HCT116 (cell line): Measurements from ENCODE around the gene MFN2. TPM values are rescaled to one million over a fixed set of nuclear protein-coding genes. Genes with fewer than 3 reads are reported as not detected.

ENCODE experiments used
- ATAC-seq: fragments of 200-7000 bp; cut with Tn5 transposase; 2 replicates; pipeline ENCODE4 v1.9.1; 2020; ENCODE audit warnings: mild to moderate bottlenecking, moderate library complexity
- BruUV-seq: library from RNA; stranded (reverse); fragments of 400-500 nt; replicated peaks from 2 replicates; lab custom pipeline; 2021; lab: Mats Ljungman, UMichigan
- CTCF ChIA-PET: fragments of 300-600 bp; sonication (Branson Sonifier 250); formaldehyde crosslinking; loops from one replicate; lab custom pipeline; 2021; ENCODE audit warnings: antibody characterized with exemption; lab: Charles Lee
- POLR2A ChIA-PET: fragments of 300-600, 350-600 bp; sonication (Branson Sonifier 250); formaldehyde crosslinking; loops from one replicate; lab custom pipeline; 2021; ENCODE audit warnings: antibody characterized with exemption; lab: Charles Lee
- RAD21 ChIA-PET, 2 experiments: fragments of 300-600 bp; sonication (Branson Sonifier 250); formaldehyde crosslinking; loops; one replicate each; lab custom pipeline; 2023; ENCODE audit warnings: low total read pairs in 2 of 2; ENCODE audit not compliant: uncharacterized antibody in 2 of 2, unreplicated experiment in 2 of 2, low non-redundant PET in 1 of 2; lab: Charles Lee
- DNase-seq: peaks from one replicate; pipeline ENCODE4 v3.0.0-alpha.2; 2010; ENCODE audit warnings: low read depth, low spot score
- H2AFZ ChIP-seq: fragments of 200-600 bp; shearing (Covaris generic), sonication (generic); 2 replicates; pipeline ENCODE4 v1.6.1; 2017; ENCODE audit warnings: low read depth, mixed run types, mixed read lengths, antibody characterized with exemption, low read length; ENCODE audit not compliant: poor library complexity, severe bottlenecking
- H3K27ac ChIP-seq: 2 replicates; pipeline ENCODE4 v1.5.1; 2012; ENCODE audit warnings: low read depth, low read length
- H3K27me3 ChIP-seq: fragments of 200-600 bp; sonication (generic); 2 replicates; pipeline ENCODE4 v1.6.1; 2016; ENCODE audit warnings: mixed run types, low read length, mixed read lengths; ENCODE audit not compliant: insufficient read depth
- H3K36me3 ChIP-seq, 2 experiments: fragments of 200-500 bp in 1 of 2; fragments of 200-600 bp in 1 of 2; sonication (Bioruptor generic) in 1 of 2; sonication (generic) in 1 of 2; 2 replicates each; pipeline versions ENCODE4 v1.5.1 to v1.6.1; 2014 to 2016; ENCODE audit warnings: low read length in 2 of 2, inconsistent platforms in 1 of 2, mixed read lengths in 1 of 2, mixed run types in 1 of 2; ENCODE audit not compliant: insufficient read depth in 2 of 2, control insufficient read depth in 1 of 2
- H3K4me1 ChIP-seq, 2 experiments: fragments of 200-600 bp in 1 of 2; sonication (generic) in 1 of 2; 2 replicates each; pipeline versions ENCODE4 v1.5.1 to v1.6.1; 2012 to 2017; ENCODE audit warnings: low read length in 2 of 2, inconsistent platforms in 1 of 2, mild to moderate bottlenecking in 1 of 2, mixed read lengths in 1 of 2, mixed run types in 1 of 2, moderate library complexity in 1 of 2; ENCODE audit not compliant: insufficient read depth in 2 of 2, control insufficient read depth in 1 of 2
- H3K4me2 ChIP-seq: fragments of 200-600 bp; sonication (generic); 2 replicates; pipeline ENCODE4 v1.6.1; 2017; ENCODE audit warnings: mixed run types, low read length, mixed read lengths
- H3K4me3 ChIP-seq, 2 experiments: fragments of 200-600 bp in 1 of 2; sonication (generic) in 1 of 2; replicated peaks in 1 of 2; 2 replicates each; pipeline ENCODE4 v1.5.1; 2011 to 2016; ENCODE audit warnings: low read length in 2 of 2, control low read depth in 1 of 2, low read depth in 1 of 2, mild to moderate bottlenecking in 1 of 2, mixed read lengths in 1 of 2, mixed run types in 1 of 2
- H3K79me2 ChIP-seq: fragments of 200-600 bp; sonication (generic); 2 replicates; pipeline ENCODE4 v1.6.1; 2017; ENCODE audit warnings: mild to moderate bottlenecking, mixed run types, low read length, moderate library complexity, mixed read lengths; ENCODE audit not compliant: insufficient read depth
- H3K9ac ChIP-seq: fragments of 200-600 bp; sonication (generic); 2 replicates; pipeline ENCODE4 v1.6.1; 2016; ENCODE audit warnings: low read length, mixed read lengths
- H3K9me2 ChIP-seq: fragments of 200-600 bp; sonication (generic), shearing (Covaris generic); 2 replicates; pipeline ENCODE4 v1.6.1; 2017; ENCODE audit warnings: mixed run types, mild to moderate bottlenecking, moderate library complexity; ENCODE audit not compliant: insufficient read depth
- H3K9me3 ChIP-seq, 2 experiments: fragments of 200-500 bp in 1 of 2; fragments of 200-600 bp in 1 of 2; sonication (Bioruptor generic) in 1 of 2; sonication (generic) in 1 of 2; 2 replicates each; pipeline ENCODE4 v1.6.1; 2014 to 2017; ENCODE audit warnings: low read length in 2 of 2, mixed read lengths in 2 of 2, inconsistent platforms in 1 of 2, low read depth in 1 of 2, mild to moderate bottlenecking in 1 of 2, mixed run types in 1 of 2, moderate library complexity in 1 of 2; ENCODE audit not compliant: control insufficient read depth in 1 of 2, insufficient read depth in 1 of 2
- H4K20me1 ChIP-seq: fragments of 200-600 bp; sonication (generic), shearing (Covaris generic); 2 replicates; pipeline ENCODE4 v1.6.1; 2017; ENCODE audit warnings: mixed run types, mild to moderate bottlenecking, moderate library complexity; ENCODE audit not compliant: insufficient read depth
- EZH2 ChIP-seq: fragments of 200-600 bp; sonication (generic); IDR thresholded peaks from 2 replicates; pipeline ENCODE4 v1.6.1; 2017; ENCODE audit warnings: antibody characterized with exemption, mixed run types
- EZH2phosphoT487 ChIP-seq: fragments of 200-600 bp; IDR thresholded peaks from 2 replicates; pipeline ENCODE4 v1.6.1; 2018; ENCODE audit warnings: antibody characterized with exemption, borderline replicate concordance
- FOSL1 ChIP-seq: IDR thresholded peaks from 2 replicates; pipeline ENCODE4 v1.6.1; 2012; ENCODE audit warnings: low read depth
- JUND ChIP-seq: IDR thresholded peaks from 2 replicates; pipeline ENCODE4 v1.6.1; 2012
- MAX ChIP-seq: IDR thresholded peaks from 2 replicates; pipeline ENCODE4 v1.6.1; 2012
- POLR2AphosphoS5 ChIP-seq: IDR thresholded peaks from 2 replicates; pipeline ENCODE4 v1.6.1; 2011; ENCODE audit warnings: mild to moderate bottlenecking, low read depth, low read length, moderate library complexity
- REST ChIP-seq: IDR thresholded peaks from 2 replicates; pipeline ENCODE4 v1.6.1; 2012; ENCODE audit warnings: low read depth
- ZBTB33 ChIP-seq: IDR thresholded peaks from 2 replicates; pipeline ENCODE4 v1.6.1; 2011; ENCODE audit warnings: mild to moderate bottlenecking, low read length, moderate library complexity; ENCODE audit not compliant: insufficient replicate concordance; ENCODE audit errors: extremely low read depth
- ZNF274 ChIP-seq: fragments of 200-500 bp; sonication (Bioruptor generic); IDR thresholded peaks from 2 replicates; pipeline ENCODE4 v1.6.1; 2014; ENCODE audit warnings: mild to moderate bottlenecking, low read depth, low read length, inconsistent platforms
- intact Hi-C: fragments of 100-400 bp; cut with micrococcal nuclease; formaldehyde crosslinking; loops from 2 replicates; pipeline ENCODE4 v1.10.0; 2022
- total RNA-seq: library from RNA; stranded (reverse); gene quantifications from one replicate; pipeline ENCODE4 v1.2.1, GENCODE V29; 2021; ENCODE audit not compliant: unreplicated experiment

MFN2 gene
- total RNA-seq, 1 experiment from 2014 or later: 83.0 TPM

- H3K4me1 ChIP-seq: peaks cover 60% of the 10 kb centered on the region in 2 experiments
- BruUV-seq: no TSS peak
- no peak for DNase-seq
- H4K20me1 ChIP-seq: no peaks in the 10 kb centered on the region
- H3K27ac ChIP-seq: peak overlapping the region; percentile 31
- peak overlapping the region; percentile 33; the same call in 1 of the 2 replicates for H3K4me2 ChIP-seq
- no peak overlapping the region for H3K9ac ChIP-seq
- intact Hi-C loops: no loop called here
- no peak for ATAC-seq
- CTCF ChIA-PET: no interaction called here
- H3K4me3 ChIP-seq: no peak overlapping the region
- no peak overlapping the region for H2AFZ ChIP-seq
- TF ChIP-seq POLR2AphosphoS5 (no peak), JUND (no peak), EZH2phosphoT487 (no peak), MAX (no peak), EZH2 (no peak), FOSL1 (no peak), ZNF274 (no peak), REST (no peak), ZBTB33 (no peak)
- H3K9me3 ChIP-seq: no peaks in the 10 kb centered on the region
- RAD21 ChIA-PET: no interaction called here
- peaks cover 39% of the 10 kb centered on the region for H3K79me2 ChIP-seq
- no peaks in the 10 kb centered on the region for H3K27me3 ChIP-seq
- peaks cover 0 to 49% of the 10 kb centered on the region in 2 experiments; a peak in 2 of 4 replicates for H3K36me3 ChIP-seq
- no peaks in the 10 kb centered on the region for H3K9me2 ChIP-seq
- POLR2A ChIA-PET: interaction anchor here (7.1 kb wide), 1 partner anchor 33 kb away, joined by 47 read pairs; no protein-coding TSS in a partner anchor
These were observed 38.0 kb upstream of the MFN2 start for GRCh38 chr1:11942280-11942679.
